IPS DF 19.7 (cell line): ENCODE data around the gene KCTD1.

Experiments used
- DNase-seq: peaks from one replicate; pipeline ENCODE4 v3.0.0-alpha.2; 2013; ENCODE audit warnings: low read depth, low spot score

KCTD1 gene

DNA sequence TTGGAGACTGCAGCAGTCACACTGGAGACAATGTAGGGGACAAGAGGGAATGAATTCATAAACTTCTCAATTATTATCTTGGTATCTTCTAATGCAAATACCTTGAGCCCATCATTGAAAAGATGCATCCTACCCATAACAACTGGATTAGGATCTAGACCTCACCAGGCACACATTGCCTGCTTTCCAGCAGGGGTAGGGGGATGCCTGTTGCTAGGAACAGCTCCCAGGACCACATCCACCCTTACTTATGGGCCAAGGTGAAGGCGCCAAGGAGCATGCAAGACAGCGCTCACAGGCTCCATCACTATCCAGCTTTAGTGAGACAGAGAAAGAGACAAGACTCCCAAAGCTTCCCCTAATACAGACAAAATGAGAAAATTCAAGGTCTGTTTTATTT, 24.4 kb downstream of the KCTD1 start:
- no peak for DNase-seq

DNA sequence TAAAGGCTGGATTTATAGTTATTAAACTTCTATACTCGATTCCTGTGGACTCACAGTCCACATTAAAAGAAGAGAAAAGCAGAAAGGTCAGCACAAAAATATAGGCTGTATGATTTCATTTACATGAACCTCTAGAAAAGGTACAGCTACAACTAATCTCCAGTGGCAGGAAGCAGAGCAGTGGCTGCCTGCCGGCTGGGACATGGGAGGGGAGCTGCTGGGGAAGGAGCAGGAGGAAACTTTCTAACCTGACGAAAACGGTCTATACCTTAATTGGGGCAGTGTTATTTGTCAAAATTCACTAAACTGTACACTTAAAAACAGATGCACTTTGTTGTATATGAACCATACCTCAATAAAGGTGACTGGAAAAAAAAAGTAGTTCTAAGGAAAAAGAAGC, 26.7 kb downstream of the KCTD1 start:
- no peak for DNase-seq

DNA sequence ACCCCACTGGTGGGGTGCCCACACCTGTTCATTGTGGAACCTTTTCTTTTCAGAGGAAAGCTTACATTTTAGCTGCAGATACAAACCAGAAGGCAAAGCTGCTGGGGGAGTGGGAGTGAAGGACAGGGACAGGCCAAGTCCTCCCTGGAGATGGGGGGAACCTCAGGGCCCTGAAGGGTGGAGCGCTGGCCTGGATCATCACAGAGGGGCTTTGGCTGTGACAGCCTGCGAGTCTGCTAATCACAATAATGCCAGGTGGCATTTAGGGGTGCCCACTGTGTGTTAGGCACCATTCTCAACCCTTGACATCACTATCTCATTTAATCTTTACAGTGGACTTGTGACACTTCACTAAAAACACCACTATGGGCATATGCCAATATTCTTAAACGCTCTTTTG, 27.4 kb downstream of the KCTD1 start:
- DNase-seq: no peak

DNA sequence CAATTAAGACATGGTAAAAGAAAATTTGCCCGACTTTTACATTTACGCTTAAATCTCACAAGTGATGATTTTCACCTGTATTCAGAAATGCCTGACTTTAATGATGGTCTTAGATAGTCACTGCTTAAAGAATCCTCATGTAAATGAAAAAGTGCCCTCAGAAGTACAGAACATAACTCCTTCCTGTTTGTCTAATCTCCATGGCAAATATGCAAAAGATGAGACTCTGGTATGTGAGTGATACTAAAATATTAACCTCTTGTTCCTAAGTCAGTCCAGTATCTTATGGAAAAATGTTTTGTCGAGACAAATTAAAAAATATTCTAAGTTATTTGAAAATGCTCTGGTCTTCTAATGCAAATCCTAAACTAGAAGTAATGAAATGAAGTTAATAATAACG, 29.2 kb downstream of the KCTD1 start:
- DNase-seq: no peak

DNA sequence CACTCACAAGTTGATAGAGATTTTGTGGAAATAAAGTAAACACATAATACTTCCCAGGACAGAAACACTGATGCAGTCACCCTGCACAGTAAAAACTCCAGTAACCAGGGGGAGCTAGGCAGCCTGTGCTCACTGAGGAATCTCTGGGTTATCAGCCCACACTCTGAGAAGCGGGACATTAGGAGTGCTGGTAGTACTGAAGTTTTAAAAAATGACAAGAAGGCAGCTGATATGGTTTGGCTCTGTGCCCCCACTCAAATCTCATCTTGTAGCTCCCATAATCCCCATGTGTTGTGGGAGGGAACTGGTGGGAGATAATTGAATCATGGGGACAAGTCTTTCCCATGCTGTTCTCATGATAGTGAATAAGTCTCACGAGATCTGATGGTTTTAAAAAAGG, 31.4 kb downstream of the KCTD1 start:
- no peak for DNase-seq

DNA sequence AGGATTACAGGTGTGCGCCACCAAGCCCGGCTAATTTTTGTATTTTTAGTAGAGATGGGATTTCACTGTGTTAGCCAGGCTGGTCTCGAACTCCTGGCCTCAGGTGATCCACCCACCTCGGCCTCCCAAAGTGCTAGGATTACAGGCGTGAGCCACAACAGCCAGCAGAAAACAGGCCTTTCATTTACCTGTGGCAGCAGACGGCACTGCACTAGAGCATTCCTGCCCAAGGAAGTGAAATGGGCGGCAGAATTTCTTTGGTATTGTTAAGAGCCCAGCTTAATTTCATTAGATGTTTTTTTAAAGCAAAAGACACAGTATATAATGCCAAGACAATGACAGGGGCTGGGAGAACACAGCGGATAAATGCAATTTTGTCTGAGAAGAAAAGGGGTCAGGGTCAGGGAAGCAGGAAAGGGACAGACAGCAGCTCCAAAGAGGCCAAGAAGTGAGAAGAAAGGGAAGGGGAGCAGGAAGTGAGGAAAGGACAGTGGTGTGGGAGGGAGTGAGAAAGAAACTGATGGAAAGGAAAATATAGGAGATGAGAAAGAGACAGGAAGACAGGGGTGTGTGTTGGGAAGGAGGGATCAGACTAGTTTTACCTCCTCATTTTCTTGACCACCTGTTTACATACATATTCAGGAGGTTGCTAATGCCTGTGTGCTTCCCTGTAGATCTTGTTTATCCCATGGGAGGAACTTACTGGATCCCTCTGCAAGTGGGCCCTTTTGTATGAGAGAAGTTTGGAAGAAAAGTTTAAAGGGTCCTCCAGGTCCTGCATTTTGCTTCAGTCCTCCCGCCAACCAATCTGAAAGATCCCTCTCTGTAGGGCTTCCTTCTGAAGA, 32.5 kb downstream of the KCTD1 start:
- no peak for DNase-seq

DNA sequence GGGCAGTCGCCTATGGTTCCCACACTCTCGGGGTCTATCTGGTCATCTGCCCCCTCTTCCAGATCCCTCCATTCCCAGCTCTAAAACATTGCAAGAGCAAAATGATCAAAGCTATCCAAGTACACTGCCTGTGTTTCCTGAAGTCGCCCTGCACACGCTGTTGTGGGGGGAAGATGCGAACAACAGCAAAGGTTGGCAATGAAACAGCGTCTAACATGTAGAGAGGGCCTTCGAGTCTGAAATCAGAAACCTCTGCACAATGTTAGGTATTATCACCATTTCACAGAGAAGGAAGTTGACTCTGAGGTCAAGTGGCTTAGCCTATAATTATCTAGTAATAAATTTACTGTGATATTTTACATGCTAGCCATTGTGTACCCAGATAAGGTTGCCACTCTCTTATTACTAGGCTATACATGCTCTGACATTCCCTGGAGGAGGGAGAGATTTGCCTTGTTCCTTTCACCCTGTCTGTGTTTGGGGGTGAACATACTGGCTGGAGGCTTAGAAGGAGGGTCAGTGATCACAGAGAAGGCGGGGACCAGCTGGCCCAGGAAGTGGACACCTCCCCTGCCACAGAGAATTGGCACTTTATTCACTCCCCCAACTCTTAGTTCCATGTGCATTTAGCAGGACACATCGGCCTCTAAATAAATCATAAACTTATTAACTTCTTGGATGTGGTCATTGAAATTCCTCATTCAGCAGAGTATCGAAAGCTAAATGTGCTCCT, 36.8 kb downstream of the KCTD1 start:
- DNase-seq: no peak

DNA sequence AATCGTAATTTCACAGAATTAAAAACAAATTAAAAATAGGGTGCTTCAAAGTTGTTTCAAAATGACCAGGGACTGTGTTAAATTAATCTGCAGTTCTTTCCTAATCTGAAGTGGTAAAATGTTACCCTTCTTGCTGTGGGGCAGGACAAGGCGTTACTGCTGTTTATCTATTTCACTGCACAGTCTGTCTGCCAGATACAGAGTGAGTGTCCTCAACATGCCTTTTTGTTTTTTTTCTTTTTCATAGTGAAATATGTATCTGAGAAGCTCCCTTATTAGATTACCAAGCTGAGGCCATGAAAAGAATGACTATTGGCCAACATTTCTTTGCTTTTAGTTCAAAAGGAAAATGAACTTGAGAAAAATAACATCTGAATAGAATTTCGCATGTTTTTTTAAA, 38.0 kb downstream of the KCTD1 start:
- DNase-seq: no peak

DNA sequence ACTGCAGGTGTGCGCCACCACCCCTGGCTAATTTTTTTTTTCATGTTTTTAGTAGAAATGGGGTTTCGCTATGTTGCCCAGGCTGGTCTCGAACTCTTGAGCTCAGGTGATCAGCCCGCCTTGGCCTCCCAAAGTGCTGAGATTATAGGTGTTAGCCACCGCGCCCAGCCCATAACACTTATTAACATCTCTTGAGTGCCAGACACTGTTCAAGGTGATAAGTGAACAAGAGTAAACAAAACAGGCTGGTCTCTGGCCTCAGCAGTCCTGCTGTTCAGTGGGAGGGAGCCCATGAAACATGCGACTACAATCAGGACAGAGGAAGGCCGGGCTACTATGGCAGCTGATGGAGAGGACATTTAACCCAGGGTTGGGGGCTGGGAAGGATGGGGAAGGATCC, 42.3 kb downstream of the KCTD1 start:
- DNase-seq: no peak

DNA sequence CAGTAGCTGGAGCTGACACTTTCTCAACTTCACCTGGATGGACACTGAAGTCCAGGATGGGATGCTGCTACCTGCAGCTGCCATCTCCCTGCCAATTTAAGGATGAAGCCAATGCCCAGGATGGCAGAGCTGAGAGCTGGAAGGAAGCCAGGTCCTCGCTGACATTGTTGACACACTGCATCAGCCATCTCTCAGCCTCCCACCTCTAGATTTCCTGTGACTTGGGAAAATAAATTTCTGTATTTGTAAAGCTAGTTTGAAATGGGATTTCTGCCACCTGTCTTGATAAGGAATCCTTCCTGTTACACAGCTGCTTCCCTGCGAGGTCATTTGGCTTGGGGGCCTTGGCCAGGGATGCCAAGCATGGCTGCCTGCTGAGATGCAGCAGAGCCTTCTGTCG, 43.5 kb downstream of the KCTD1 start:
- no peak for DNase-seq

DNA sequence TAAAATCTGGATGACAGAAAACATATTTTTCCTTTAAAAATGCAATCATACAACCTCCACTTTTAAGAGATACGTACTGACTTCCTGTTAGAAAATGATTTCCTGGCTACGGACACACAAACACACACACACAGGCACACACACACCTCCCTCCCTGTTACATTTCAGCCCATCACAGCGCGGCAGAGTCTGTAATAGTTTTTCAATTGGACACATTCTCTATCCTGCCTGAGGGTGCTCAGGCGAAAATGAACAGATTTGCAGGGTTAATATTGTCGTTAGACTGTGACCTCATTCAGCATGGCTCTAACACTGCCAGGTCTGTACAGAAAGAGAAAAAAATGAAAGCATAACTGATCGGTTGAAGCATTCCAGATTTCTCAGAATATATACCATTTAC, 45.0 kb downstream of the KCTD1 start:
- no peak for DNase-seq

DNA sequence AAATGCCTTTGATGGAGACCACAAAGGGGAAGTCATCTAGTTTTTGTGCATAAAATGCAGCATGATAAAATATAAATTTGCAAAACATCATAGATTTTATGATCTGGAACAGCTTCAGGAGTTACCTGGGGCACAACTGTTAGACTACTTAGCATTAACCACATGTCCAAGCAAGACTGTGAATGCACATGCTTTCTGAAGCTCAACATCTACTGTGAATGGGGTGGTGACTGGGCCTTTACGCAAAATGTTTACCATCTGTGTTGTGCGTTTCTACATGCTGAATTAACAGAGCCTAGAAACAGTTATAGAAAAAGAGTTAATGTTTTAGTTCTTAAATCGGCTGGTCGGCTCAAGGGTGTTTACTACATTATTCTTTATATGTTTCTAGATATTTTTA, 45.5 kb downstream of the KCTD1 start:
- DNase-seq: no peak

DNA sequence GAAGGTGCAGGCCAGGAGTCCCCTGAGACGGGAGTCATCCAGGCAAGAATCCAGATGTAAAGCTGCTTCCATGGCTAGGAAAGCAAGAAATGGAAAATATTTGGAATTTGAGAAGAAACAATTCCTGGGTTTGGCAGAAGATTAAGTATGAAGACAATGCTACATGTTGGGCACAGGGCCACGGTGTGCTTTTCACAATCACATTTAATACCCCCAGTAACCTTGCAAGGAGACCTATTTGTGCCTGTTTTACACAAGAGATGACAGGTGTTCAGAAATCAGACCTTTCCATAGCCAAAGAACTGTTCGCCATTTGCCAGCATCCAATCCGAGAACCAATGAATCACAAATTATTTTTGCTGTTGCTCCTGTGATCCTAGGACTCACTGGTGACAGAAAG, 50.5 kb downstream of the KCTD1 start:
- no peak for DNase-seq

DNA sequence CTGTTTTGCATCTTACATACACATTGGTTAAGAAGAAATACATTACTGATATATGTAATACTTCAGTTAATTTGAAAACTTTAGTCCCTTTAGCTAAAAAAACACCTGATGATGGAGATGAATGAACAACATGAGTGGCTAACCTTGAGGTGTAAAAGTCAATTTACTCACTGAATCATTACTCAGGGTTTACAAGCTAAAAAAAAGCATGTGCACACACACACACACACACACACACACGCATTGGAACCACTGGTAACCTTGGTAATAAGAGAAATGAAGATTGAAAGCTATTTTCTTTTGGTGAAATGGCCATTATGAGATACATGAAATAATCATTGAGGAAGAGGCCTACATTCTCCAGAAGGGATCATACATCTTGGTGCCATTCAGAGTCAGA, 51.8 kb downstream of the KCTD1 start:
- DNase-seq: no peak

DNA sequence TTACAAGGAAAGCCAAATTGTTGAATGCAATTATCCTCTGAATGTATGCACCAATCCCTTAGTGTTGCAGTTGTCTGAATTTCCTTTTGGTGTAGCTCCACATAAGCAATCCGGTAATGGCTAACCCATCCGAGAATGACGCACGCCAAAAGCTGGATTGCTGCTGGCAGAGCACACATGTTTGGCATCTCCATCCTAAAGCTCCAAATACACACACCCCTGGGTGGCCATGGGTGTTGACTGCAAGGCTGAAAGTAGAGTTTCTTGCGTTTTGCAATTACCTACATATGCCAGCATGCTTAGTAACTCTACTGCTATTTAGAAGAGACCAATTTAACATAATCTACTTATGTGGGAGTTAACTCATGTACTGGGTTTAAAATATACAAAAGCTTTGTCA, 53.1 kb downstream of the KCTD1 start:
- no peak for DNase-seq

DNA sequence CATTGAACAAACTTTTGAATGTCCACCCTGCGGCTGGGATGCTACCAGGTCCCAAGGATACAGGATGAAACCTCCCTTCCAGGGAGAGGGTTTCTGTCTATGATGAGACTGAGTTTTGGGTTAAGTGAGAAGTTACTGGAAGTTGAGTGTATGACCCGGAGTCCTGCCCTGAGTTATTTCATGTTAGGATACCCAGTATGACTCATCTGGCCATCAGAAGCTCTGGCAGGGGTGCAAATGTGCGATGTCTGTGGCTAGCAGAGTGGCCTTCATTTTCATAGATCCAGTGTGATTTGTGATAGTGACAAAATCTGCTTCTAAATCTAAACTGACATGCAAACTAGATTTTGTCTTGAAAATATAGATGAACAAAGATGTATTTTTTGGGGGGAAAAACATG, 55.3 kb downstream of the KCTD1 start:
- DNase-seq: no peak

DNA sequence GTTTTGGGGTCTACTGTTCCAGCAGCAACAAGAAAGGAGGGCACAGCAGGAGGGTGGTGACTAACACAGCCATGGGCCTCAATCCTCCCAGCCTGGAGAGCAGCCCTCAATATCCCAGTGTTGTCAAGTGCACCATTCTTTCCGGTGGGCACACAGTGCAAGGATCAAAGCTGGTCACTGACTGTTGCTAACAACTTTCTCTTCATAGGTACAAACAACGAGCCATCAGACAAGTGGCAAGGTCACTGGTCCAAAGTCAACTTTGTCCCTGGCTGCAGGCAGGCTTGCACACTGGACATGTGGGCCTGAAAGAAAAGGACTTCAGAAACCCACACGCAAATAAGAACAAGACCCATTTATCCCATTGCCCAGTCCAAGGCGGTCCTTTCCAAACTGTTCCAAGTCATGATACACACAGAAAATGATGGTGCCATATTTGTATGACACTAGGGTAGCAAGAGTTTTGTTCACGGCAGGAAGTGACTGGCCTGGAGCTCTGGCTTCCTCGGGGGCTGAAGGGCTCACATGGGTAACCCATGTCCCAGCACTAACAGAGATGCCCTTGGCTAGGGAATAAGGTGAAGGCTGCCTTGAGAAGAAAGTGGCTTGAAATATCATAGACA, 57.0 kb downstream of the KCTD1 start:
- DNase-seq: no peak

DNA sequence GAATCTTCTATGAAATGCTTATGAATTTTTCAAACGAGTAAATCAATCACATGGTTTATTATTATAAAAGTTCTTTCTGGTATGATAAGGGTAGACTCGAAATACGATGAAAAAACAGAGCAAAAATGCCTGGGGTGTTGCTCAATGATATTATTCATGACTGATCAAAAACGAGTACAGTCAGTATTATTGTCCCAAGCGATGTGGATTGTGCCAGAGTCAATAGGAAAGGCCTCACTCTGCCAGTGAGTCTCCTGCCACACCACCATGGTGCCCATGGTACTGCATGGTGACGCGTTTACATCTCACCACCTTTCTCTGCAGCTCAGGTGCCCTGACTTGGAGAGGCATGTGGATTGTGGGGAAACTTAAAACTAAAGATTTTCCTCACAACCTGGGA, 58.5 kb downstream of the KCTD1 start:
- no peak for DNase-seq

DNA sequence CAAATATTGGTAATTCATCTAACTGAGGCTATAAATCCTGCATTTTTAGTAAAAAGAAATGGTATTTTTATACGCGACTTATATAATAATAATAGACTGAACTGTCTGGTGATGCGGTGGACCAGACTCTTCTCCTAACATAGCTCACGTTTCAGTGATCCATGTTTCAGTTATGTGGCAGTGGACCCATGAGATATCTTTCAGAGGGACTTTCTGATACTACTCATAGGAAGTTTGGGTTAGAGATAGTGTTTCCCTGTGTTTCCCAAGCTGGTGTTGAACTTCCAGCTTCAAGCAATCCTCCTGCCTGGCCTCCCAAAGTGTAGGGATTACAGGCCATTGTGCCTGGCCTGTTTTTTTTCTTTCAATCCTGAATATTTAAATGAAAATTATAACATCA, 59.2 kb downstream of the KCTD1 start:
- no peak for DNase-seq

DNA sequence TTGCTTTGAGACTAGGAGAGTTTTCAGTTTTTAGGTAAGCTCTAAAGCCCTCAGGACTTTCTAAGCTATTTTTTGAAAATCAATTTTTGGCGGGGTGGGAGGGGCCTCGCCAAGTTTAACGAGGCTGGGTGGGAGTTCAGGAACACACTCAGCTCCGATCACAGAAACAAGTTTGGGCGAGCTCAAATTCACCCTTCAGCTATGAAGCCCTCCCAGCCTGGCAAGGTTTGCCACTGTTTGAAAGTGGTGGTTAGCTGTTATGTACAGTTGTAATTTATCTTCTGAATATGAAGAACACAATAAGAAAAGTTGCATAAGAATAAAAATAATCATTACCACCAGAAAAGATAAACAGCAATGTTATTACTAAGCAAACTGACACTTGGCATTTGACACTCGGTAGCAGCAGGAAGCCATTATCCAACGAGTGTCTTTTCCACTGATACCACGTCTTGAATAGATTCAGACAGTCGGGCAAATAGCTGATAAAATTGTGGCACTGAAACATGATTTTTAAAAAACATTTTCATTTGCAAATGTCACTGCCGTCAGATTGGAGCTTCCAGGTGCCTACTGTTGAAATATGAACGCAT, 59.8 kb downstream of the KCTD1 start:
- DNase-seq: no peak

DNA sequence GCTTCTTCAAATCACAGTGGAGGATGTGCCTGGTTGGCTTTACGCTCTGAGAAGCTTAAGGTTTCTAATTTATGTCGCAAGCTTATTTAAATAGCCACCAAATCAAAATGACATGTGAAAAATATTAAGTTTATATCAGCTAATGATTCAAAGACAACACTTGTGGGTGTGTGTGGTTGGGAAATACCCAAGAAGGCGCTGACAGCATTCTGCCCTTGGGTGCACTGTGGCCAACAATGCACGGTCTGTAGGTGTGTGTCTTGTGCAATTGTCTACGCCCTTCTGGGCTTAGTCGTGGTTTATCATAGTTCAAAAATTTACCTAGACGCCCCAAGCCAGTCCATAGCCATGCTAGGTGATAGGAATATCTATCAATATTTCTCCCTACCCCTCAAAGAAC, 60.9 kb downstream of the KCTD1 start:
- no peak for DNase-seq

DNA sequence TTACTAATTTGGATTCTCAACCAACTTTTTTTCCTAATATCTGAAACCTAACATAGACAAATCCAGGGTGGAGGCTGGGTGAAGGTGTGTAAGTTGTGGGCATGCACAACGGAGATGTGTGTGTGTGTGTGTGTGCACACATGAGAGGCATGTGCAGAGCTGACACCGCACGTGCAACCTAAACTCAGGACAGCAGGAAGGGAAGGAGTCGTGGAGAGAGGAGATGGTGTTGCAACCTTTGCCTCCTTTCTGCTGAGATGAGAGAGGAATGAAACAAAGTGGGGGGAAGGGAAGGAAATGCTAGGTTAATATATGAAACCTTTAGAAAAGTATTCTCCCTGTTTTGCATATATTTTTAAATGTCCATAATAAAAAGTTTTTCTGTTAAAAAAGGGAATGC, 64.7 kb downstream of the KCTD1 start:
- no peak for DNase-seq

DNA sequence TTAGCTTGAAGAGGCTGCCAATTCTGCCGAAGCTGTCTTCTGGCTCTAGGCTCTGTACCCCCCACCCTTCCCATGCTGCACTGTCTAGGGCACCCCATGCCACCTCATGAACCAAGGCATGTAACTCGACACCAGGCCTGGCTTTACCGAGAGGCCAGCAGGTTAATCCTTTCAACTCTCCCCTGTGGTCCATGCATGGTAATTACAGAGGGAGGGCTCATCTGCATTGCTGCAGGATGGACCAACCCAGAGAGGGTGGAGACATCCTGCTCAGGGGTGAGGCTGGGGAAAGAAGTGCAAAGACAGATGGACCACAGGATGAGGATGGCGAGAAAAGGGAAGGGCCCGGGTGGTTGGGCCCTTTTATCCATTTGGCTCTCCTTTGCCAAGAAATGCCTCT, 65.8 kb downstream of the KCTD1 start:
- peak; percentile 86 for DNase-seq
